ENCODE results near the gene ZNF19. TPM values are rescaled to one million over a fixed set of nuclear protein-coding genes. Genes with fewer than 3 reads are reported as not detected.

The ZNF19 gene
- total RNA-seq, 1 experiment from 2014 or later = 4.6 TPM

- intact Hi-C loops (cut with micrococcal nuclease) = loop anchor here (1.0 to 10.0 kb wide), 2 partner anchors 36 to 114 kb away; no protein-coding TSS in a partner anchor
- CTCF ChIA-PET = interaction anchor here (0.6 to 8.2 kb wide), 21 partner anchors 12 to 334 kb away, joined by 3 to 212 read pairs (median 7); partner anchors contain the start of genes CHST4 and ZNF19
- no TSS peak for BruUV-seq (replicated peaks)
- POLR2A ChIA-PET = no interaction called here
- Mint-ChIP-seq H3K4me3 (ENCODE audit: unreplicated experiment) (no peak overlapping the region), H3K4me1 (ENCODE audit: insufficient read depth, unreplicated experiment) (peaks cover 7% of the 10 kb centered on the region), H3K27me3 (ENCODE audit: insufficient read depth, unreplicated experiment) (peaks cover 9% of the 10 kb centered on the region), H3K9me3 (ENCODE audit: unreplicated experiment) (no peaks in the 10 kb centered on the region), H3K36me3 (ENCODE audit: insufficient read depth, unreplicated experiment) (no peaks in the 10 kb centered on the region), H3K27ac (ENCODE audit: low read depth, unreplicated experiment) (no peak overlapping the region)
- no peak for TF ChIP-seq CTCF (IDR thresholded peaks at IDR 0.05; ENCODE audit: unreplicated experiment)
- DNase-seq (ENCODE audit: unreplicated experiment) = no peak
These were observed 11.8 kb upstream of the ZNF19 start for GRCh38 chr16:71500964-71501363.

DNA sequence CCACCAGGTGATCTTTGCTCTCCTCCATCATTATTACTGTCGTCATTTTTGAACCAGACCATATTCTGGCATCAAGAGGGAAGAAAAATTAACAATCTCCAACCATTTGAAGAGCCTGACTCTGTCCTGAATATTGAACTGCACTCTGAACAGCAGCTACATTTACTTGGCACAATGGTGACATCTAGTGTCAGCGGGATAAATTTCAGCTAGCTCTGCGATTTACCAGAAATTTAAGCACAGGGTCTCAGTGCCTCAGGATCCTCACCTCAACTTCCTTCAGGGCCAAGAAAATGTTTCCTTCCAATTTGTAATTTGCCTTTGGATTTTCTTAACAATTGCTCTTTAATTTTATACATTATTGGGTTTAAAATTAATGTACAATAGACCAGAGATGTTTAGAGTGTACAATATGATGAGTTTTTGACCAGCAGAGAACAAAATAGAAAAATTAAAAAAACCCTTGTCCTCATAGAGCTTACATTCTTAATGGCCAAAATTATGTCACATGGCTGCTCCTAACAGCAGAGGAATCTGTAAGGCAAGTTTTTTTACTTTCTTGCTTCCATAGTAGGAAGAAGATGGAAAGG, 10.7 kb upstream of the ZNF19 start:
- peak; percentile 56 for DNase-seq (ENCODE audit: unreplicated experiment)
- H3K36me3 Mint-ChIP-seq (ENCODE audit: insufficient read depth, unreplicated experiment) = no peaks in the 10 kb centered on the region
- H3K9me3 Mint-ChIP-seq (ENCODE audit: unreplicated experiment) = no peaks in the 10 kb centered on the region
- no TSS peak for BruUV-seq (replicated peaks)
- CTCF ChIA-PET = interaction anchor here (0.6 to 8.2 kb wide), 36 partner anchors 9 to 776 kb away, joined by 3 to 212 read pairs (median 4); partner anchors contain the start of genes CHST4 and ZNF19
- H3K4me3 Mint-ChIP-seq (ENCODE audit: unreplicated experiment) = no peak overlapping the region
- POLR2A ChIA-PET = interaction anchor here (1.4 to 3.1 kb wide), 3 partner anchors 15 to 87 kb away, joined by 4 to 11 read pairs (median 8); partner anchors contain the start of gene ZNF23
- H3K4me1 Mint-ChIP-seq (ENCODE audit: insufficient read depth, unreplicated experiment) = peaks cover 2% of the 10 kb centered on the region
- H3K27ac Mint-ChIP-seq (ENCODE audit: low read depth, unreplicated experiment) = no peak overlapping the region
- H3K27me3 Mint-ChIP-seq (ENCODE audit: insufficient read depth, unreplicated experiment) = peaks cover 9% of the 10 kb centered on the region
- intact Hi-C loops (cut with micrococcal nuclease) = loop anchor here (1.0 to 10.0 kb wide), 2 partner anchors 88 to 115 kb away; no protein-coding TSS in a partner anchor
- peak; percentile 73 for TF ChIP-seq CTCF (IDR thresholded peaks at IDR 0.05; ENCODE audit: unreplicated experiment)

- POLR2A ChIA-PET = interaction anchor here (3.1 kb wide), 1 partner anchor 85 kb away, joined by 11 read pairs; no protein-coding TSS in a partner anchor
- intact Hi-C loops (cut with micrococcal nuclease) = no loop called here
- no peak overlapping the region for H3K4me3 Mint-ChIP-seq (ENCODE audit: unreplicated experiment)
- no peak for TF ChIP-seq CTCF (IDR thresholded peaks at IDR 0.05; ENCODE audit: unreplicated experiment)
- no TSS peak for BruUV-seq (replicated peaks)
- H3K36me3 Mint-ChIP-seq (ENCODE audit: insufficient read depth, unreplicated experiment) = no peaks in the 10 kb centered on the region
- CTCF ChIA-PET = interaction anchor here (0.6 to 8.2 kb wide), 12 partner anchors 9 to 893 kb away, joined by 3 to 212 read pairs (median 8); partner anchors contain the start of genes CHST4 and ZNF19
- H3K27me3 Mint-ChIP-seq (ENCODE audit: insufficient read depth, unreplicated experiment) = peaks cover 7% of the 10 kb centered on the region
- H3K27ac Mint-ChIP-seq (ENCODE audit: low read depth, unreplicated experiment) = no peak overlapping the region
- DNase-seq (ENCODE audit: unreplicated experiment) = no peak
- no peaks in the 10 kb centered on the region for H3K4me1 Mint-ChIP-seq (ENCODE audit: insufficient read depth, unreplicated experiment)
- no peaks in the 10 kb centered on the region for H3K9me3 Mint-ChIP-seq (ENCODE audit: unreplicated experiment)
These were observed 8.9 kb upstream of the ZNF19 start for GRCh38 chr16:71498031-71498430.

- BruUV-seq (replicated peaks) = no TSS peak
- Mint-ChIP-seq H3K27me3 (ENCODE audit: insufficient read depth, unreplicated experiment) (no peaks in the 10 kb centered on the region), H3K36me3 (ENCODE audit: insufficient read depth, unreplicated experiment) (no peaks in the 10 kb centered on the region), H3K4me3 (ENCODE audit: unreplicated experiment) (no peak overlapping the region), H3K9me3 (ENCODE audit: unreplicated experiment) (no peaks in the 10 kb centered on the region), H3K4me1 (ENCODE audit: insufficient read depth, unreplicated experiment) (no peaks in the 10 kb centered on the region), H3K27ac (ENCODE audit: low read depth, unreplicated experiment) (no peak overlapping the region)
- no peak for TF ChIP-seq CTCF (IDR thresholded peaks at IDR 0.05; ENCODE audit: unreplicated experiment)
- intact Hi-C loops (cut with micrococcal nuclease) = no loop called here
- DNase-seq (ENCODE audit: unreplicated experiment) = no peak
- ChIA-PET POLR2A (no interaction called here), CTCF (interaction anchor here (0.8 to 1.8 kb wide), 3 partner anchors 20 to 80 kb away, joined by 3 to 6 read pairs (median 4); no protein-coding TSS in a partner anchor)
These were observed 4.1 kb upstream of the ZNF19 start for GRCh38 chr16:71493213-71493612.

Measured in MCF 10A (cell line).